T-helper 2 cell treated with Interferon-gamma antibody and Interleukin-4, amounts not matched to agents 100 ng/mL and 5 ng/mL, for 36 hours (primary cell): ENCODE measurements around the gene PDE7B. TPM values are rescaled to one million over a fixed set of nuclear protein-coding genes. Genes with fewer than 3 reads are reported as not detected.

Experiments used
- intact Hi-C: fragments of 100-400 bp; cut with micrococcal nuclease; formaldehyde crosslinking; loops from one replicate; pipeline ENCODE4 v1.15.1; 2023
- total RNA-seq: library from RNA; stranded (reverse); gene quantifications from 2 replicates; pipeline ENCODE4 v1.2.3, GENCODE V29; 2022

The PDE7B gene
- total RNA-seq, 1 donor from 2014 or later, result 13.5 TPM

- intact Hi-C loops, result no loop called here
Measured at GRCh38 chr6:136061701-136062100, 210.2 kb downstream of the PDE7B start.

- intact Hi-C loops, result no loop called here
Measured at GRCh38 chr6:136063096-136063495, 211.6 kb downstream of the PDE7B start.

DNA sequence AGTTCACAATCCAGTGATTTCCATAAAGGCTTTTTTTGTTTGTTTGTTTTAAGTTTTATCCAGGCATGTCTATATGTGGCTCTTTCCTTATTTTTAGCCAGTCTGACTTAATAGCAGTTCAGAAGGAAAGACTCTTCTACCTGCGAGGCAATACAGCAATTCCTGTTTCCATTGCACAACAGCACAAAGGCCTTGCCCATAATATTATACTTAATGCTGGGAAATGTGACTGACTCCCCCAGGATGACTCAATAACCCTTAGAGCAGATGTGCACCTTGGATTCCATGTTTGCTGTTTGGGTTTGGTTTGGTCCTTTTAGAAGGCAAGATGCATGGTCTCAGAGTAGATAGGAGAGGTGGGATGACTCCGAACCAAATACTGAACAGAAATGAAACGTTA, 214.5 kb downstream of the PDE7B start:
- intact Hi-C loops, result no loop called here

DNA sequence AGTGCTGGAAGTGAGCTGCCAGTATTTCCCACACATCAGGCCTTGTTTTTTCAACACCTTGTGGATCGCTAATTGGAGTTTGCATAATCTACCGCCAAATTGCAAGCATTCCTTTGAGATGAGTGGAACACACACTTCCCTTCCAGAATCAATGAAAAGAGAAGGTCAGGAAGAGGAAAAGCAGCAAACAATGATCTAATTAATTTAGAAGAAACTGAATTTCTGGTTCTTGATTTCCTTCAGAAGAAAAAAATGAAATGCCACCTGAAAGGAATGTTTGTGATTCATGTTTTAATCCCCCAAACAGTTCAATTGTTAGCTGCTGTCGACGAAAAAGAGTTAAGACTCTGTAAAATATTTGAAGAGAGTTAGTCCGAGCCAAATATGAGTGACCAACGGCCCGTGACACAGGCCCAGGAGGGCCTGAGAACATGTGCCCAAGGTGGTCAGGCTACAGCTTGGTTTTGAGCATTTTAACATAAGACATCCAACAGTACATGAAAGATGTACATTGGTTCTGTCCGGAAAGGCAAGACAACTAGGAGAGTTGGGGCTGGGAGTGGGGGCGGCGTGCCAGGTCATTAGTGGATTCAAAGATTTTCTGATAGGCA, 216.3 kb downstream of the PDE7B start:
- intact Hi-C loops, result no loop called here

- intact Hi-C loops, result no loop called here
Measured at GRCh38 chr6:136069119-136069518, 217.6 kb downstream of the PDE7B start.

DNA sequence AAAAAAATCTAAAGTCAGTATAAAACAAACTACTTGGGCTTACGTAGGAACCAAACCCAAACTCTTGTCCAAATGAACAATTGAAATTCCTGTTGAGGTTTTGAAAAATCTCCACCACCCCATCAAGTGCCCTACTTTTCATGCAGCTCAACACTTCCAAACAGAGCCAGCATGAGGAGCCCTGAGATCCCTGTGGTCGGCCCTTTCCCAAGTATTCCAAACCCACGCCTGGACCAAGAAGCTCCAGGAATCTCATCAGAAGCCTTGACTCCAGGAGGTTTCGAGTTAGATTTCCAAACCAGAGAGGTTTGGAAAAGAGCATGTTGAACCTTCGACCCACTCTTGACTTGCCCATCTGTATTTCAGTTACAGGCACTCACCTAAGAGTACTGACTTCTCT, 219.3 kb downstream of the PDE7B start:
- intact Hi-C loops, result no loop called here

DNA sequence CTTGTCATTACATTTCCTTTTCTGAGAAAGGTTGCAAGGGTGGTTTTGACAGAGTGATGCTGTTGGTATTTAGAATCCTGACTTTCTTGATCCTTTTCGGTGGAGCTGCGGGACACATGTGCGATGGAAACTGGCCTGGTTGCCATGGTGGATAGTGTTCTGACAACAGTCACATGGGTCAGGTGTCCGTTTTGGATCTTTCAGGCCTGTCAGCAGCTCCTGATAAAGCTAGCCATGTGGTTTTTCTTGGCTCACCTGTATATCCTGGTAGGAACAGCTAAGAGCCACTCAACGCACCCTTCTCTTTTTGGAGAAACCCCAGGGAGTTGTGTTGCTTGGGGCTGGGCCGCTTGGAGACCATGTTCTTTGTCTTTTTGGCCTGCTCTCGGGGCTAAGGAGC, 221.2 kb downstream of the PDE7B start:
- intact Hi-C loops, result no loop called here

GRCh38 chr6:136073216-136073615, 221.7 kb downstream of the PDE7B start:
- intact Hi-C loops, result no loop called here

DNA sequence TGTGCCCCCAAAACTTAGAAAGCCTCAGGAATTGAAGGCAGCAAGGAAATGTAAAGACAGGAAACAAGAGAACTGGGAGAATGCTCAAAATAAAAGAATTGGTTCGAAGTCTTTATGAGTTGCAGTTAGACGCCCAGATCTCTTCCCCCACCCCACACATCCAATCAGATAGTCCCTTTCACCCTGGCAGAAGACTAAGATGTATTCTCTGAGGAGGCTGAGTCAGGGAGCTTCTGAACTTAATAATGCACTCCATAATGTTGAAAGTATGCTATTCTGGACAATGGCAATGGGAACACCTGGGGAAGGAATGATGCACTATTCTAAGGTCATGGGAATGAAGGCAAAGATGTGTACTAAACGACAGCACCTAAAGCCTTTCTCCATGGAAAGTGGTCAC, 225.0 kb downstream of the PDE7B start:
- intact Hi-C loops, result no loop called here

DNA sequence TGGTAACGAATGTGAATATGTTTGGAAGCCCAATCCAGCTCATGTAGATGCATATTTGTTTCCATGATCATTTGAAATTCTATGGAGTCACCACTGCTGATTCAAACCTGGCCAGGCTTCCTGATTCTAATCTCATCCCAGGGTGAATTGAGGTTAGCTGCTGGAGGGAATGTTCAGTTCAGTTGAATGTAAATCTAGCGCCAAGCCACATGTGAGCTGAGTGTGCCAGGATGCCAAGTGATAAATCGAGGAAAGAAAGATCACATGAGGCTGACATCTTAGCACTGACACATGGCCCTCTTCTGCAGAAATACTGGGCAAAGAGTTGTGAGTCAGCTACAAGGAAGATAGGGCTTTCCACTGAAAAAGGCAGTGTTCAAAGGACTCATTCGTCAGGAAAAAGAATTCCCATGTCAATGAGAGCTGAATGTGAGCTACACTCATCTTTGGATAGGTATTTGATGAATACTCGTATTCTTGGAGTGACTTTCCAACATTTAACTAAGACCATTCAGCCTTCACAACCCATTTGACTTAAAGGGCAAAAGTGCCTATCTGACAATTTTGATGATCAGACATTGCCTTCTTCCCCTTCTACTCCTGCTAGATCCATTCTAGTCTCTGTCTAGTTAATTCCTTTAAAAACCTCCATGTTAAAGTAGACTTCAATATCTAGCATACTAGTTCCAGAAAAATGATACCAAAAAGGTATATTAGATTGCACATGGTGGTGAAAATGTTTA, 226.5 kb downstream of the PDE7B start:
- intact Hi-C loops, result no loop called here

DNA sequence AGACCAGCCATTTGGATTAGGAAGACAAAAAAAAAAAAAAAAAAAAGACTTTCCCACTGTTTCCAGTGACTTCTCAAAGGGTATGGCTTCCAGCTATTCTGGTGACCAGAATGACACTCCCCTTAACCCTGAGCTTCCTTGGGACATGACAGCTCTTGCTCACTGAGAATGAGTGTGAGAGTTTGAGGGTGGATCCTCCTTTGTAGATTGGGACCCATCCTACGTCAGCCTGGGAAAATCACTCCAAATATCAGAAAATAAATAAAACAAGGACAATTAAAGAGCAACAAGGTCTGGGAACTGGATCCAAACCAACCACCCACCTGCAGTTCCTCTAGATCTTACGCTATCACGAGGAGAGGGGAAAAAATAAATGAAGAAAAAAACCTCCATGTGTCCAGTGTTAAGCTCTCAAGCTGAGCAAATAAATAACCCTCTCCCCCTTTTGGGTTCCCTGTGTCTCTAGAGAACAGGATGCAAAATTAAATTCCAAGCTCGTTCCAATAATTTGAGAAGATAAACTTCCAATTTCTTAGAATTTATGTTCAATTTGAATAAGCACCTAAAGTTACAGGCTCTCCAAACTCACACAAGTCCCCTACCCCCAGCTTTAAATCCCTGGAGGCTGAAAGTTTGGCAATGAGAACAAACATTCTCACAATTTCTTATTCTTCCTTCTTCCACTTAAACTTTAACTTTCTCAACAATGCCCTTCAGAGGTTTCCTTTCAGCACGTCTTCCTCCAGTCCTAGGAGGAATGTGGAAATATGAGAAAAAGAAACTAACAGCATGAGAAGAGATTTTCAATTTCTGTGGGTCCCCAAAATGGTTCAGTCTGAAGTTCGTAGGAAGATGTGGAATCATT, 228.4 kb downstream of the PDE7B start:
- intact Hi-C loops, result no loop called here

DNA sequence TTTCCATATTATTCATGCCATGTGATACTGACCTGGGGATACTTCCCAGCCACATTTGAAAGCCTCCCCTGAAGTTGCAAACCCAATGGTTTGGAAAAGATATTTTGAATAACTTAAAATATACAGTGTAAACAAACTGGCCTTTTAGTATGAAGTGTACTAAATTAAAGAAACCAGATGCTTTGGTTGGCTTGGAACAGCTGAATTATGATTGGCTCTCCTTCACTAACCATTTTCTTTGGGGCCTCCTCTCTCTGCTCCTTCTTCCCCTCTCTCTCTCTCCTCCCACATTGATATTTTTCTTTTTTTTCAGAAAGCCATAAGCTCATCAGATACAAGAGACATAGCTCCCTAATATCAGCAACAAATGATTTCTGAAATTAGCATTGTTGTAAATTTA, 232.0 kb downstream of the PDE7B start:
- intact Hi-C loops, result no loop called here

- intact Hi-C loops, result no loop called here
Measured at GRCh38 chr6:136084403-136084802, 232.9 kb downstream of the PDE7B start.

DNA sequence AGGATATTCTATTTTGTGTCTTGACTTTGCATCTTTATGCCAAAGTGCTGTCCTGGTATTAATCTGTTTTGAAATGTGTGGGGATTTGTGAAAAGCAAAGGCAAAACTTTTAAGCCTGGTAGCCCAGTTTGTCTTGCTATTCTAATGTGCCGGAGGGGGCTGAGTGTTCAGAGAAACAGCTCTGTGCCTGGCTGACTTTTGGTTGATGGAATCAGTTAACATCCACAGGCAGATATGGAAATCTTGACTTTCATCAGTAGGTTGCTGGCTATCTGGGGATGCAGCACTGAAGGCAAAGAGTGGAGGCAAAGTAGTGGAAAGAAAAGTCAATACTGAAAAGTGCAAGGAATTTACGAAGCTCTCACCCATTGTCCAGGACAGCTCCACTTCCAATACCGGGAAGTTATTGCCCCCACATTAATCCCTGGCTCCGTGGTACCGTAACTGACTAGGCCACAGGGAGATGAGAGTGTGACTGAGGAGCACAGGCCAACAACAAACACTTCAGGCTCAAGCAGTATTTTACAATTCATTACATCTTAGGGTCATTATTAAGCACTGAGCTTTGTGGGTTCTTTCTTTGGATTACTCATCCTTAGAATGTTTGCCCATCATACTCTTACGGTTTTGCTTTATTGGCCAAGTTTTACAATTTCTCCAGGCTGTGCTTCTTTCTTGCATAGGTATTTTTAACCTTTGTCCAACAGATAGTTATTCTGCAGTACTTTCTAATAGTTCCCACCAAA, 234.0 kb downstream of the PDE7B start:
- intact Hi-C loops, result no loop called here

- intact Hi-C loops, result no loop called here
Measured at GRCh38 chr6:136086686-136087085, 235.2 kb downstream of the PDE7B start.

DNA sequence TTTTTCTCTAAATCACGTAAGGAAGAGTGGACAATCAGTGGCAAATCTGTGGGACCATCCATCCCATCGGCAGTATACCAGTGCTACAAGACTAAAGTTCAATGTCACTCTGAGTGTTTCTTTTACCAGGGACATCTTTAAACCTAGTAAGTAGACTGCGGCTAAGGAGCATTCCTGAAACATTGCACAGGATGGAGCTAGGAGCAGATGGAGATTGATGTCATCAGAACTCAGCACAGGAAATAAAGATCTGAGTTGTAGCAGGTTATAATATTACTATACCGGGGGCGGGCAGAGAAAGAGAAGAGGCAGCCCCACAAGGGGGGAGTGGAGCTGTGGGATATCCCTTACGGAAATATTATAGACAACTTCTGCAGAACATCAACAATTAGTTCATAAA, 236.5 kb downstream of the PDE7B start:
- intact Hi-C loops, result no loop called here

DNA sequence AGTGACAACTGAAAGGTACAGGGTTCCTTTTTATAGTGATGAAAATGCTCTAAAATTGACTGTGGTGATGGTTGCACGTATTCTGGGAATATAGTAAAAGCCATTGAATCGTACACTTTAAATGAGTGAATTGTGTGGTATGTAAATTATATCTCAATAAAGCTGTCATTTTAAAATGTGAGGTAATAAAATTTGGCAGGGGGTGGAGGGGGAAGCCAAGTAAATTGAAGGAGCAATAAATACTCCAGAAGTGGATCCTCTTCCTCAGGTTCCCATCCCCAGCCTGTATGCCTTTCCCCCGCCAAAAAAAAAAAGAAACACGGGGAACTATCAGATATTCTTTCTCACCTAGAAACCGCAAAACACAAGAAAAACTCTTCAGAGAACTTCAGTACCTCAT, 237.2 kb downstream of the PDE7B start:
- intact Hi-C loops, result no loop called here

DNA sequence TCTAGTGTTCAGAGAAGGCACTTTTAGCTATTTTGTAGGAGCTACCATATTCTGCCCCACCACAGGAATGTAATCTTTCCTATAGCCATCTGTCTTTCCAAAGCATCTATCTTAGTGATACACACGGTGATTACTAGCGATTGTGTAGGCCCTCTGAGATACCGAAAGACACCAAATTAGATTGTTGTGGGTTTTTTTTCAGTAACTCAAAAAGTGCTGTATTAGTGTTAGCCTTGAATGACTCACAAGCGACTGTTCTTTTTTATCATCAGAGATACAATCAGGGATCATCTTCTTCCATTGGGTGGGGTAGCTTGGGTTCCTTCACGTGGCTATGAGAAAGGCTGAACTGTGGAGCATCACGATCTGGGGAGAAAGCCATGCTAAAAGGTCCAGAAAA, 238.4 kb downstream of the PDE7B start:
- intact Hi-C loops, result no loop called here

DNA sequence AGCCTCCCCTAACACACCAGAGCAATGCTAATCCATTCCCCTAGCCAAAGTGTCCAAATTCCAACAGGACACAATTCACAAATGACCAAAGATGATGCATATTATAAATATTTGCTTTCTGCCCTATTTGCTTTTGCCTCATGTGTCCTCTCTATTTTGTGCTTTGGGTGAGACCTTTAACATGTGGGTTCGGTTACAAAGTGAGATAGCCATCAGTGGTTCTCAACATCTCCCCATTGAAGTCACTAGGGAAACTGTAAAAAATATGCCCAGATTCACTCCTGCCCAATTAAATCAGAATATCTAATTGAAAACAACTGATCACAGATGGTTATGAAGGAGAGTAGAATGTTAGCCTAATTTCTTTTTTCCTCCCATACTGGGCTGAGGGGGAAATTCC, 239.4 kb downstream of the PDE7B start:
- intact Hi-C loops, result no loop called here

DNA sequence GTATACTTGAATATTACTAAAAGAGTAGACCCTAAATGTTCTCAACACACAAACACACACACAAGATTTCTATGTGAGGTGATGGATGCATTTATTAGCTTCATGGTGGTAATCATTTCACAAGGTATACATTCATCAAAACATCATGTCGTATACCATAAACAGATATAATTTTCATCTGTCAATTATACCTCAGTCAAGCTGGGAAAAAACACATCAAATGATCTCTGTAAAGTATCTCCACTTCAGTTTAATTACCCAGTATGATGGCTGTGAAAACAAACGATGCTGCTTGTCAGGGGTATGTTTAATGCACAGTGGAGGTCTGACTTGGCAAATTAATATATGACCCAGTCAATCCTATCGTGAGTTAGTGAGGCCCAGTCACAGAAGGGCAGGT, 241.4 kb downstream of the PDE7B start:
- intact Hi-C loops, result no loop called here

GRCh38 chr6:136093835-136094234, 242.3 kb downstream of the PDE7B start:
- intact Hi-C loops, result no loop called here

- intact Hi-C loops, result no loop called here
Measured at GRCh38 chr6:136094812-136095211, 243.3 kb downstream of the PDE7B start.
